HUES6 (cell line): ENCODE results near the gene SLC2A6.

ENCODE experiments used
- H3K27ac ChIP-seq: 2 replicates; pipeline ENCODE4 v1.7.0; 2013; ENCODE audit warnings: low read depth, mild to moderate bottlenecking, low read length, inconsistent platforms
- H3K27me3 ChIP-seq: 2 replicates; pipeline ENCODE4 v1.6.1; 2013; ENCODE audit warnings: low read length; ENCODE audit not compliant: control insufficient read depth, insufficient read depth
- H3K36me3 ChIP-seq: 2 replicates; pipeline ENCODE4 v1.6.1; 2013; ENCODE audit warnings: low read length; ENCODE audit not compliant: control insufficient read depth, insufficient read depth
- H3K4me1 ChIP-seq: 2 replicates; pipeline ENCODE4 v1.6.1; 2013; ENCODE audit warnings: low read length; ENCODE audit not compliant: control insufficient read depth, insufficient read depth
- H3K4me3 ChIP-seq: 2 replicates; pipeline ENCODE4 v1.5.1; 2013; ENCODE audit warnings: low read depth, low read length
- H3K9ac ChIP-seq: one replicate; pipeline ENCODE4 v1.6.1; 2013; ENCODE audit warnings: mild to moderate bottlenecking, low read length
- H3K9me3 ChIP-seq: 2 replicates; pipeline ENCODE4 v1.6.1; 2013; ENCODE audit warnings: low read depth, low read length; ENCODE audit not compliant: control insufficient read depth, insufficient read depth

The SLC2A6 gene

GRCh38 chr9:133463864-133464615 lies 14.9 kb downstream of the SLC2A6 start:
- Histone ChIP-seq H3K27me3 (no peaks in the 10 kb centered on the region), H3K36me3 (no peaks in the 10 kb centered on the region), H3K9ac (no peak overlapping the region), H3K4me1 (peaks cover 12% of the 10 kb centered on the region), H3K9me3 (no peaks in the 10 kb centered on the region), H3K4me3 (no peak overlapping the region), H3K27ac (no peak overlapping the region)

- H3K4me3 ChIP-seq: no peak overlapping the region
- peaks cover 16% of the 10 kb centered on the region for H3K4me1 ChIP-seq
- no peak overlapping the region for H3K27ac ChIP-seq
- no peaks in the 10 kb centered on the region for H3K9me3 ChIP-seq
- H3K27me3 ChIP-seq: no peaks in the 10 kb centered on the region
- H3K36me3 ChIP-seq: no peaks in the 10 kb centered on the region
- no peak overlapping the region for H3K9ac ChIP-seq
Measured at GRCh38 chr9:133463234-133463863, 15.6 kb downstream of the SLC2A6 start.

- Histone ChIP-seq H3K27ac (no peak overlapping the region), H3K4me1 (peaks cover 23% of the 10 kb centered on the region), H3K27me3 (no peaks in the 10 kb centered on the region), H3K9ac (no peak overlapping the region), H3K36me3 (no peaks in the 10 kb centered on the region), H3K9me3 (no peaks in the 10 kb centered on the region), H3K4me3 (no peak overlapping the region)
Measured at GRCh38 chr9:133461975-133462374, 16.9 kb downstream of the SLC2A6 start.

- H3K27ac ChIP-seq: no peak overlapping the region
Measured at GRCh38 chr9:133460405-133461175, 18.3 kb downstream of the SLC2A6 start.

GRCh38 chr9:133459476-133460404 lies 19.2 kb downstream of the SLC2A6 start, which contains the start of gene CACFD1:
CACFD1 (plus strand) TSS chr9:133459978; CDS start chr9:133460067, 89 bp downstream.
- H3K9me3 ChIP-seq: no peaks in the 10 kb centered on the region
- H3K27ac ChIP-seq: peak within 1 kb of the TSS; percentile 94
- peak within 1 kb of the TSS; percentile 83 for H3K4me3 ChIP-seq
- peak within 1 kb of the TSS; percentile 95 for H3K9ac ChIP-seq
- H3K36me3 ChIP-seq: no peaks in the 10 kb centered on the region
- peaks cover 24% of the 10 kb centered on the region for H3K4me1 ChIP-seq
- no peaks in the 10 kb centered on the region for H3K27me3 ChIP-seq

More at GRCh38 chr9:133460405-133461175, 18.3 kb downstream of the SLC2A6 start:
- Histone ChIP-seq H3K4me3 (peak overlapping the region; percentile 83), H3K9ac (peak overlapping the region; percentile 73), H3K4me1 (peaks cover 24% of the 10 kb centered on the region), H3K36me3 (no peaks in the 10 kb centered on the region), H3K9me3 (no peaks in the 10 kb centered on the region), H3K27me3 (no peaks in the 10 kb centered on the region)

- H3K9ac ChIP-seq: no peak overlapping the region
- H3K4me1 ChIP-seq: peaks cover 24% of the 10 kb centered on the region
- no peaks in the 10 kb centered on the region for H3K9me3 ChIP-seq
- H3K27ac ChIP-seq: no peak overlapping the region
- no peaks in the 10 kb centered on the region for H3K36me3 ChIP-seq
- no peaks in the 10 kb centered on the region for H3K27me3 ChIP-seq
- H3K4me3 ChIP-seq: peak overlapping the region; percentile 49
Measured at GRCh38 chr9:133458643-133459312, 20.1 kb downstream of the SLC2A6 start.

- Histone ChIP-seq H3K4me1 (peaks cover 24% of the 10 kb centered on the region), H3K27me3 (no peaks in the 10 kb centered on the region), H3K9me3 (no peaks in the 10 kb centered on the region), H3K9ac (no peak overlapping the region), H3K4me3 (no peak overlapping the region), H3K36me3 (no peaks in the 10 kb centered on the region), H3K27ac (no peak overlapping the region)
Measured at GRCh38 chr9:133457748-133458147, 21.2 kb downstream of the SLC2A6 start.

- Histone ChIP-seq H3K27ac (no peak overlapping the region), H3K36me3 (no peaks in the 10 kb centered on the region), H3K4me3 (no peak overlapping the region), H3K4me1 (peaks cover 24% of the 10 kb centered on the region), H3K9ac (no peak overlapping the region), H3K27me3 (no peaks in the 10 kb centered on the region), H3K9me3 (no peaks in the 10 kb centered on the region)
Measured at GRCh38 chr9:133457233-133457632, 21.7 kb downstream of the SLC2A6 start.

- Histone ChIP-seq H3K4me3 (no peak overlapping the region), H3K27me3 (no peaks in the 10 kb centered on the region), H3K36me3 (no peaks in the 10 kb centered on the region), H3K9ac (no peak overlapping the region), H3K27ac (no peak overlapping the region), H3K4me1 (peaks cover 24% of the 10 kb centered on the region), H3K9me3 (no peaks in the 10 kb centered on the region)
Measured at GRCh38 chr9:133456409-133456808, 22.5 kb downstream of the SLC2A6 start.

- H3K4me3 ChIP-seq: no peak overlapping the region
- no peaks in the 10 kb centered on the region for H3K9me3 ChIP-seq
- H3K27me3 ChIP-seq: no peaks in the 10 kb centered on the region
- H3K36me3 ChIP-seq: no peaks in the 10 kb centered on the region
- H3K4me1 ChIP-seq: peaks cover 19% of the 10 kb centered on the region
- no peak overlapping the region for H3K9ac ChIP-seq
- no peak overlapping the region for H3K27ac ChIP-seq
Measured at GRCh38 chr9:133455936-133456335, 23.0 kb downstream of the SLC2A6 start.
